Activated CD8-positive, alpha-beta memory T cell treated with anti-CD3 and anti-CD28 coated beads, Interleukin-2, amount 10 ng/mL, durations not matched to agents 7 days and 5 days (primary cell): Measurements from ENCODE around the gene ELP1. TPM values are rescaled to one million over a fixed set of nuclear protein-coding genes. Genes with fewer than 3 reads are reported as not detected.
"Not testable (repeated sequence)": the region's sequence is repeated elsewhere in the genome, so short reads cannot be mapped to it uniquely, and the experiment has no call there.

ENCODE experiments used
- ATAC-seq: fragments of 150-1000 bp; cut with Tn5 transposase; one replicate; pipeline ENCODE4 v1.10.0; 2021; ENCODE audit warnings: moderate library complexity
- CTCF ChIA-PET: fragments of 350-600 bp; sonication (Branson Sonifier 250); formaldehyde crosslinking; loops from one replicate; lab custom pipeline; 2021; ENCODE audit warnings: antibody characterized with exemption; lab: Charles Lee
- DNase-seq: peaks from one replicate; pipeline ENCODE4 v3.0.0-alpha.2; 2020
- H3K27ac Mint-ChIP-seq: one replicate; pipeline ENCODE4 v1.8.0; 2021; ENCODE audit warnings: mild to moderate bottlenecking, mixed read lengths
- H3K27me3 Mint-ChIP-seq: one replicate; pipeline ENCODE4 v1.8.0; 2021; ENCODE audit warnings: mixed read lengths
- H3K36me3 Mint-ChIP-seq: one replicate; pipeline ENCODE4 v1.8.0; 2021; ENCODE audit warnings: mild to moderate bottlenecking, mixed read lengths
- H3K4me1 Mint-ChIP-seq: one replicate; pipeline ENCODE4 v1.8.0; 2021; ENCODE audit warnings: mixed read lengths
- H3K4me3 Mint-ChIP-seq: one replicate; pipeline ENCODE4 v1.8.0; 2021; ENCODE audit warnings: mild to moderate bottlenecking, moderate library complexity, mixed read lengths
- H3K9me3 Mint-ChIP-seq: one replicate; pipeline ENCODE4 v1.8.0; 2022; ENCODE audit warnings: low read depth, mixed read lengths
- total RNA-seq, 2 experiments: library from RNA; stranded (reverse); gene quantifications; one replicate each; pipeline ENCODE4 v1.2.3, GENCODE V29; 2021

The ELP1 gene
- total RNA-seq, 2 experiments from 2014 or later: 23.9 to 26.1 TPM

- Mint-ChIP-seq H3K27ac (no peak overlapping the region), H3K4me1 (no peaks in the 10 kb centered on the region), H3K27me3 (no peaks in the 10 kb centered on the region), H3K36me3 (no peaks in the 10 kb centered on the region), H3K4me3 (no peak overlapping the region), H3K9me3 (no peaks in the 10 kb centered on the region)
- no peak for ATAC-seq
- DNase-seq: no peak
- CTCF ChIA-PET: no interaction called here
Measured at GRCh38 chr9:108850293-108850897, 83.5 kb downstream of the ELP1 start.

GRCh38 chr9:108848296-108848695, 85.6 kb downstream of the ELP1 start:
- DNase-seq, H3K27ac Mint-ChIP-seq, H3K9me3 Mint-ChIP-seq, ATAC-seq, H3K27me3 Mint-ChIP-seq, H3K4me1 Mint-ChIP-seq, CTCF ChIA-PET, H3K4me3 Mint-ChIP-seq, H3K36me3 Mint-ChIP-seq: not testable (repeated sequence)

- no peak for DNase-seq
- no peak for ATAC-seq
- H3K9me3 Mint-ChIP-seq: no peaks in the 10 kb centered on the region
- H3K27me3 Mint-ChIP-seq: peaks cover 4% of the 10 kb centered on the region
- no peak overlapping the region for H3K4me3 Mint-ChIP-seq
- H3K4me1 Mint-ChIP-seq: peaks cover 8% of the 10 kb centered on the region
- CTCF ChIA-PET: no interaction called here
- H3K36me3 Mint-ChIP-seq: no peaks in the 10 kb centered on the region
- no peak overlapping the region for H3K27ac Mint-ChIP-seq
Measured at GRCh38 chr9:108845947-108846346, 88.0 kb downstream of the ELP1 start.

GRCh38 chr9:108845507-108845906, 88.4 kb downstream of the ELP1 start:
- Mint-ChIP-seq H3K9me3 (no peaks in the 10 kb centered on the region), H3K27me3 (peaks cover 4% of the 10 kb centered on the region), H3K4me3 (no peak overlapping the region), H3K27ac (no peak overlapping the region), H3K4me1 (peaks cover 8% of the 10 kb centered on the region), H3K36me3 (no peaks in the 10 kb centered on the region)
- DNase-seq: no peak
- ATAC-seq: no peak
- CTCF ChIA-PET: no interaction called here

- Mint-ChIP-seq H3K27ac (no peak overlapping the region), H3K36me3 (no peaks in the 10 kb centered on the region), H3K4me1 (peaks cover 8% of the 10 kb centered on the region), H3K9me3 (no peaks in the 10 kb centered on the region), H3K27me3 (peaks cover 4% of the 10 kb centered on the region), H3K4me3 (no peak overlapping the region)
- ATAC-seq (no peak), DNase-seq (no peak)
- CTCF ChIA-PET: no interaction called here
Measured at GRCh38 chr9:108844856-108845255, 89.1 kb downstream of the ELP1 start.

- no peaks in the 10 kb centered on the region for H3K36me3 Mint-ChIP-seq
- CTCF ChIA-PET: no interaction called here
- no peak overlapping the region for H3K4me3 Mint-ChIP-seq
Measured at GRCh38 chr9:108844391-108844790, 89.5 kb downstream of the ELP1 start.

GRCh38 chr9:108842610-108843295, 91.2 kb downstream of the ELP1 start:
- Mint-ChIP-seq H3K27ac (no peak overlapping the region), H3K27me3 (peaks cover 4% of the 10 kb centered on the region), H3K4me1 (peaks cover 8% of the 10 kb centered on the region), H3K9me3 (no peaks in the 10 kb centered on the region), H3K36me3 (no peaks in the 10 kb centered on the region), H3K4me3 (no peak overlapping the region)
- CTCF ChIA-PET: no interaction called here
- DNase-seq (no peak), ATAC-seq (no peak)

More at GRCh38 chr9:108844391-108844790, 89.5 kb downstream of the ELP1 start:
- Mint-ChIP-seq H3K4me1 (peaks cover 8% of the 10 kb centered on the region), H3K9me3 (no peaks in the 10 kb centered on the region), H3K27ac (no peak overlapping the region), H3K27me3 (peaks cover 4% of the 10 kb centered on the region)
- no peak for DNase-seq
- no peak for ATAC-seq

GRCh38 chr9:108839561-108839960, 94.4 kb downstream of the ELP1 start:
- ATAC-seq, H3K36me3 Mint-ChIP-seq, H3K9me3 Mint-ChIP-seq, H3K27me3 Mint-ChIP-seq, H3K27ac Mint-ChIP-seq, CTCF ChIA-PET, H3K4me3 Mint-ChIP-seq, DNase-seq: not testable (repeated sequence)
- peaks cover 11% of the 10 kb centered on the region for H3K4me1 Mint-ChIP-seq

- CTCF ChIA-PET: no interaction called here
- DNase-seq (no peak), ATAC-seq (no peak)
- H3K9me3 Mint-ChIP-seq: no peaks in the 10 kb centered on the region
- H3K4me1 Mint-ChIP-seq: peaks cover 9% of the 10 kb centered on the region
- H3K27me3 Mint-ChIP-seq: no peaks in the 10 kb centered on the region
- H3K27ac Mint-ChIP-seq: no peak overlapping the region
- H3K36me3 Mint-ChIP-seq: no peaks in the 10 kb centered on the region
- H3K4me3 Mint-ChIP-seq: no peak overlapping the region
Measured at GRCh38 chr9:108838017-108838416, 95.9 kb downstream of the ELP1 start.

- H3K27ac Mint-ChIP-seq: no peak overlapping the region
- H3K9me3 Mint-ChIP-seq: no peaks in the 10 kb centered on the region
- DNase-seq: no peak
- no peak overlapping the region for H3K4me3 Mint-ChIP-seq
- H3K4me1 Mint-ChIP-seq: peaks cover 5% of the 10 kb centered on the region
- ATAC-seq: no peak
- CTCF ChIA-PET: no interaction called here
- no peaks in the 10 kb centered on the region for H3K27me3 Mint-ChIP-seq
- no peaks in the 10 kb centered on the region for H3K36me3 Mint-ChIP-seq
Measured at GRCh38 chr9:108837530-108837929, 96.4 kb downstream of the ELP1 start.

GRCh38 chr9:108836781-108837180, 97.1 kb downstream of the ELP1 start:
- Mint-ChIP-seq H3K36me3 (no peaks in the 10 kb centered on the region), H3K9me3 (no peaks in the 10 kb centered on the region), H3K27me3 (no peaks in the 10 kb centered on the region), H3K27ac (no peak overlapping the region), H3K4me1 (peaks cover 4% of the 10 kb centered on the region), H3K4me3 (no peak overlapping the region)
- ATAC-seq: no peak
- no peak for DNase-seq
- CTCF ChIA-PET: no interaction called here

- Mint-ChIP-seq H3K27ac (no peak overlapping the region), H3K36me3 (no peaks in the 10 kb centered on the region), H3K4me3 (no peak overlapping the region), H3K4me1 (peaks cover 4% of the 10 kb centered on the region), H3K9me3 (no peaks in the 10 kb centered on the region), H3K27me3 (no peaks in the 10 kb centered on the region)
- ATAC-seq (no peak), DNase-seq (no peak)
- CTCF ChIA-PET: interaction anchor here (1.2 kb wide), 1 partner anchor 9 kb away, joined by 4 read pairs; no protein-coding TSS in a partner anchor
Measured at GRCh38 chr9:108836319-108836718, 97.6 kb downstream of the ELP1 start.

- ATAC-seq (no peak), DNase-seq (no peak)
- Mint-ChIP-seq H3K9me3 (no peaks in the 10 kb centered on the region), H3K4me1 (peaks cover 4% of the 10 kb centered on the region), H3K36me3 (no peaks in the 10 kb centered on the region), H3K4me3 (no peak overlapping the region), H3K27ac (no peak overlapping the region), H3K27me3 (no peaks in the 10 kb centered on the region)
- CTCF ChIA-PET: interaction anchor here (1.2 kb wide), 1 partner anchor 9 kb away, joined by 4 read pairs; no protein-coding TSS in a partner anchor
Measured at GRCh38 chr9:108835831-108836230, 98.1 kb downstream of the ELP1 start.
